HepG2 (cell line): ENCODE results near the gene TLCD1. TPM values are rescaled to one million over a fixed set of nuclear protein-coding genes. Genes with fewer than 3 reads are reported as not detected.

Experiments used
- AKNA ChIP-seq: sonication (generic); formaldehyde crosslinking; IDR thresholded peaks from 2 replicates; pipeline ENCODE4 v1.4.0; 2020; ENCODE audit warnings: missing genetic modification reagents, borderline replicate concordance
- CBFB ChIP-seq: sonication (generic); formaldehyde crosslinking; IDR thresholded peaks from 2 replicates; pipeline ENCODE4 v1.4.0; 2020; ENCODE audit warnings: missing genetic modification reagents
- EP300 ChIP-seq, 3 experiments: sonication (generic) in 1 of 3; formaldehyde crosslinking in 1 of 3; IDR thresholded peaks; 2 replicates each; pipeline versions ENCODE4 v1.5.1 to v1.6.1; 2011 to 2020; ENCODE audit warnings: low read depth in 2 of 3, low read length in 2 of 3, borderline replicate concordance in 1 of 3, improper control_type of control experiment in 1 of 3, mild to moderate bottlenecking in 1 of 3, missing genetic modification reagents in 1 of 3, moderate library complexity in 1 of 3
- ETV5 ChIP-seq: IDR thresholded peaks from 2 replicates; pipeline ENCODE4 v1.6.1; 2018; ENCODE audit warnings: missing biosample characterization, missing genetic modification reagents, inconsistent platforms, borderline replicate concordance
- FOXA1 ChIP-seq, 2 experiments: fragments of 450-650 bp in 1 of 2; sonication (generic) in 1 of 2; formaldehyde crosslinking in 1 of 2; IDR thresholded peaks; 2 replicates each; pipeline versions ENCODE4 v1.4.0 to v1.6.1; 2016 to 2020; ENCODE audit warnings: missing genetic modification reagents in 1 of 2
- MIXL1 ChIP-seq: IDR thresholded peaks from 2 replicates; pipeline ENCODE4 v1.6.1; 2016
- RBM39 ChIP-seq: fragments of 200-400 bp; formaldehyde crosslinking; IDR thresholded peaks from one replicate; pipeline ENCODE4 v1.6.1; 2018; ENCODE audit warnings: antibody characterized with exemption, mild to moderate bottlenecking, low read depth, low read length; ENCODE audit not compliant: poor library complexity, severe bottlenecking
- TCF7 ChIP-seq: sonication (generic); IDR thresholded peaks from 2 replicates; pipeline ENCODE4 v1.6.1; 2016; ENCODE audit warnings: antibody characterized with exemption, low read depth
- YY1 ChIP-seq: IDR thresholded peaks from 2 replicates; pipeline ENCODE4 v1.6.1; 2011; ENCODE audit warnings: low read length, low read depth, moderate library complexity, mild to moderate bottlenecking; ENCODE audit not compliant: insufficient read depth, insufficient replicate concordance
- ZBTB4 ChIP-seq: sonication (generic); formaldehyde crosslinking; IDR thresholded peaks from 2 replicates; pipeline ENCODE4 v1.4.0; 2020; ENCODE audit warnings: missing genetic modification reagents, mild to moderate bottlenecking, borderline replicate concordance
- ZNF589 ChIP-seq: sonication (generic); formaldehyde crosslinking; conservative IDR thresholded peaks from 2 replicates; pipeline ENCODE4 v1.8.0; 2022; ENCODE audit warnings: mild to moderate bottlenecking, moderate library complexity, missing genetic modification reagents
- ZNF772 ChIP-seq: sonication (generic); formaldehyde crosslinking; IDR thresholded peaks from 2 replicates; pipeline ENCODE4 v1.5.0; 2020; ENCODE audit warnings: mild to moderate bottlenecking, missing genetic modification reagents
- polyA plus RNA-seq, 8 experiments: library from polyadenylated mRNA; depleted of rRNA in 3 of 8; stranded (reverse) in 7 of 8; unstranded in 1 of 8; fragments of >200 nt; fragmentation: Illumina TruSeq in 4 of 8; extraction: Trizol in 4 of 8; gene quantifications; 2 replicates each; pipeline versions ENCODE4 v1.2.1 to v1.2.3, GENCODE V29; 2011 to 2016; ENCODE audit warnings: low read depth in 4 of 8, missing spikeins in 1 of 8, mixed read lengths in 1 of 8; ENCODE audit not compliant: insufficient read depth in 1 of 8
- total RNA-seq, 5 experiments: library from RNA; depleted of rRNA; stranded (reverse); fragments of >200 nt; fragmentation: Illumina TruSeq; extraction: Trizol; gene quantifications; 2 replicates each; pipeline ENCODE4 v1.2.3, GENCODE V29; 2016; ENCODE audit warnings: low read depth in 1 of 5
- TF ChIP-seq, protein P1 (sequence below): sonication (generic); formaldehyde crosslinking; IDR thresholded peaks from 2 replicates; pipeline ENCODE4 v1.8.0; 2022; ENCODE audit warnings: mild to moderate bottlenecking, missing genetic modification reagents
- TF ChIP-seq, protein P2 (sequence below): sonication (generic); formaldehyde crosslinking; IDR thresholded peaks from 2 replicates; pipeline ENCODE4 v1.4.0; 2020; ENCODE audit warnings: missing genetic modification reagents

Gene TLCD1
- total and polyA plus RNA-seq, 2 of the 13 experiments (the other 11 are each of a cell fraction or from before 2014, with no cell fraction given), result 14.9 to 19.6 TPM

GRCh38 chr17:28720247-28720996 is 5.6 kb downstream of the TLCD1 start (continued):
- TF ChIP-seq AKNA (CRISPR knock-in tag), result 0 out of 2 replicates have a peak, but pooled peaks have one; percentile 31
- TF ChIP-seq EP300 (IDR thresholded peaks at IDR 0.05; ENCODE audit: low read depth in 2 of 2, low read length in 2 of 2), result no peak
- no peak for TF ChIP-seq EP300 (CRISPR knock-in tag; IDR thresholded peaks at IDR 0.05; ENCODE audit: borderline replicate concordance)
- TF ChIP-seq ZBTB4 (CRISPR knock-in tag), result no peak
- no peak for TF ChIP-seq TCF7
- TF ChIP-seq, protein P1, sequence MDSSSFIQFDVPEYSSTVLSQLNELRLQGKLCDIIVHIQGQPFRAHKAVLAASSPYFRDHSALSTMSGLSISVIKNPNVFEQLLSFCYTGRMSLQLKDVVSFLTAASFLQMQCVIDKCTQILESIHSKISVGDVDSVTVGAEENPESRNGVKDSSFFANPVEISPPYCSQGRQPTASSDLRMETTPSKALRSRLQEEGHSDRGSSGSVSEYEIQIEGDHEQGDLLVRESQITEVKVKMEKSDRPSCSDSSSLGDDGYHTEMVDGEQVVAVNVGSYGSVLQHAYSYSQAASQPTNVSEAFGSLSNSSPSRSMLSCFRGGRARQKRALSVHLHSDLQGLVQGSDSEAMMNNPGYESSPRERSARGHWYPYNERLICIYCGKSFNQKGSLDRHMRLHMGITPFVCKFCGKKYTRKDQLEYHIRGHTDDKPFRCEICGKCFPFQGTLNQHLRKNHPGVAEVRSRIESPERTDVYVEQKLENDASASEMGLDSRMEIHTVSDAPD (CRISPR knock-in tag), result no peak
- TF ChIP-seq ZNF589, result no peak
- TF ChIP-seq MIXL1 (CRISPR knock-in tag), result no peak
- no peak for TF ChIP-seq ZNF772 (CRISPR knock-in tag)
- TF ChIP-seq, protein P2, sequence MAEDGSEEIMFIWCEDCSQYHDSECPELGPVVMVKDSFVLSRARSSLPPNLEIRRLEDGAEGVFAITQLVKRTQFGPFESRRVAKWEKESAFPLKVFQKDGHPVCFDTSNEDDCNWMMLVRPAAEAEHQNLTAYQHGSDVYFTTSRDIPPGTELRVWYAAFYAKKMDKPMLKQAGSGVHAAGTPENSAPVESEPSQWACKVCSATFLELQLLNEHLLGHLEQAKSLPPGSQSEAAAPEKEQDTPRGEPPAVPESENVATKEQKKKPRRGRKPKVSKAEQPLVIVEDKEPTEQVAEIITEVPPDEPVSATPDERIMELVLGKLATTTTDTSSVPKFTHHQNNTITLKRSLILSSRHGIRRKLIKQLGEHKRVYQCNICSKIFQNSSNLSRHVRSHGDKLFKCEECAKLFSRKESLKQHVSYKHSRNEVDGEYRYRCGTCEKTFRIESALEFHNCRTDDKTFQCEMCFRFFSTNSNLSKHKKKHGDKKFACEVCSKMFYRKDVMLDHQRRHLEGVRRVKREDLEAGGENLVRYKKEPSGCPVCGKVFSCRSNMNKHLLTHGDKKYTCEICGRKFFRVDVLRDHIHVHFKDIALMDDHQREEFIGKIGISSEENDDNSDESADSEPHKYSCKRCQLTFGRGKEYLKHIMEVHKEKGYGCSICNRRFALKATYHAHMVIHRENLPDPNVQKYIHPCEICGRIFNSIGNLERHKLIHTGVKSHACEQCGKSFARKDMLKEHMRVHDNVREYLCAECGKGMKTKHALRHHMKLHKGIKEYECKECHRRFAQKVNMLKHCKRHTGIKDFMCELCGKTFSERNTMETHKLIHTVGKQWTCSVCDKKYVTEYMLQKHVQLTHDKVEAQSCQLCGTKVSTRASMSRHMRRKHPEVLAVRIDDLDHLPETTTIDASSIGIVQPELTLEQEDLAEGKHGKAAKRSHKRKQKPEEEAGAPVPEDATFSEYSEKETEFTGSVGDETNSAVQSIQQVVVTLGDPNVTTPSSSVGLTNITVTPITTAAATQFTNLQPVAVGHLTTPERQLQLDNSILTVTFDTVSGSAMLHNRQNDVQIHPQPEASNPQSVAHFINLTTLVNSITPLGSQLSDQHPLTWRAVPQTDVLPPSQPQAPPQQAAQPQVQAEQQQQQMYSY (CRISPR knock-in tag), result no peak
- no peak for TF ChIP-seq YY1
- no peak for TF ChIP-seq FOXA1 (IDR thresholded peaks at IDR 0.05)
- TF ChIP-seq FOXA1 (CRISPR knock-in tag; IDR thresholded peaks at IDR 0.05), result no peak
- no peak for TF ChIP-seq CBFB
- TF ChIP-seq RBM39, result peak; percentile 5
- no peak for TF ChIP-seq ETV5 (CRISPR knock-in tag)
